K562 (cell line): ENCODE results near the gene PPM1H.

Experiments used
- CEBPB ChIP-seq: fragments of 450-650 bp; IDR thresholded peaks from 2 replicates; pipeline ENCODE4 v1.6.1; 2016; ENCODE audit warnings: missing genetic modification characterization, missing compliant biosample characterization
- CTCF ChIP-seq, 3 experiments: IDR thresholded peaks in 2 of 3; conservative IDR thresholded peaks in 1 of 3; 2 replicates each; pipeline ENCODE4 v1.5.1; 2011 to 2012; ENCODE audit warnings: low read length in 3 of 3, mild to moderate bottlenecking in 3 of 3, control low read depth in 2 of 3, improper control_type of control experiment in 1 of 3, inconsistent platforms in 1 of 3, low read depth in 1 of 3, mixed read lengths in 1 of 3, moderate library complexity in 1 of 3; ENCODE audit not compliant: insufficient read depth in 2 of 3

GRCh38 chr12:62848418-62848817 is 86.5 kb downstream of the PPM1H start:
- TF ChIP-seq CTCF (IDR thresholded peaks at IDR 0.05 in 2 of 3, conservative IDR thresholded peaks at IDR 0.05 in 1 of 3; ENCODE audit: insufficient read depth in 2 of 3, low read depth in 1 of 3, low read length in 3 of 3) (no peak), CEBPB (no peak)
